HG03565 (cell line): ENCODE results near the gene RHOU.

Experiments used
- ATAC-seq: cut with Tn5 transposase; IDR thresholded peaks from one replicate; pipeline ENCODE4 v1.9.1; 2021; ENCODE audit warnings: mild to moderate bottlenecking, moderate library complexity; ENCODE audit not compliant: unreplicated experiment

The RHOU gene

GRCh38 chr1:228782662-228783417, 47.6 kb downstream of the RHOU start:
- no peak for ATAC-seq

GRCh38 chr1:228783418-228784040, 48.2 kb downstream of the RHOU start:
- no peak for ATAC-seq

GRCh38 chr1:228784181-228784580, 48.9 kb downstream of the RHOU start:
- no peak for ATAC-seq

GRCh38 chr1:228785366-228786330, 50.4 kb downstream of the RHOU start:
- no peak for ATAC-seq

GRCh38 chr1:228786361-228787129, 51.3 kb downstream of the RHOU start:
- no peak for ATAC-seq

- ATAC-seq = no peak
Measured at GRCh38 chr1:228791791-228792190, 56.5 kb downstream of the RHOU start.

GRCh38 chr1:228792601-228793000, 57.3 kb downstream of the RHOU start:
- ATAC-seq = no peak

- ATAC-seq = no peak
Measured at GRCh38 chr1:228793032-228793431, 57.8 kb downstream of the RHOU start.

- no peak for ATAC-seq
Measured at GRCh38 chr1:228794173-228794572, 58.9 kb downstream of the RHOU start.

- ATAC-seq = no peak
Measured at GRCh38 chr1:228794810-228795209, 59.5 kb downstream of the RHOU start.

GRCh38 chr1:228795596-228795995, 60.3 kb downstream of the RHOU start:
- ATAC-seq = no peak
